Stimulated activated memory B cell treated with anti-CD40 and anti-IgM and Interleukin-4, amounts not matched to agents 10 μg/mL and 1 μg/mL and 100 μg/mL, for 72 hours (primary cell): ENCODE results near the gene CXorf58.

Source experiments
- ATAC-seq: fragments of 150-1000 bp; cut with Tn5 transposase; 2 replicates; pipeline ENCODE4 v1.10.0; 2021
- H3K27ac Mint-ChIP-seq: one replicate; pipeline ENCODE4 v1.8.0; 2022; ENCODE audit warnings: mild to moderate bottlenecking, mixed read lengths
- H3K27me3 Mint-ChIP-seq: one replicate; pipeline ENCODE4 v1.8.0; 2022; ENCODE audit warnings: mixed read lengths
- H3K36me3 Mint-ChIP-seq: one replicate; pipeline ENCODE4 v1.8.0; 2022; ENCODE audit warnings: mixed read lengths
- H3K4me1 Mint-ChIP-seq: one replicate; pipeline ENCODE4 v1.8.0; 2022; ENCODE audit warnings: mixed read lengths
- H3K4me3 Mint-ChIP-seq: one replicate; pipeline ENCODE4 v1.8.0; 2022; ENCODE audit warnings: mild to moderate bottlenecking, moderate library complexity, mixed read lengths
- H3K9me3 Mint-ChIP-seq: one replicate; pipeline ENCODE4 v1.8.0; 2022; ENCODE audit warnings: mixed read lengths

CXorf58 gene

GRCh38 chrX:23919706-23920320 is 12.0 kb downstream of the CXorf58 start:
- no peak for ATAC-seq
- Mint-ChIP-seq H3K4me1 (no peaks in the 10 kb centered on the region), H3K9me3 (no peaks in the 10 kb centered on the region), H3K27ac (no peak overlapping the region), H3K36me3 (no peaks in the 10 kb centered on the region), H3K4me3 (no peak overlapping the region), H3K27me3 (no peaks in the 10 kb centered on the region)

- no peaks in the 10 kb centered on the region for H3K27me3 Mint-ChIP-seq
- no peak for ATAC-seq
- H3K27ac Mint-ChIP-seq, result no peak overlapping the region
- H3K4me1 Mint-ChIP-seq, result peaks cover under 1% of the 10 kb centered on the region
- H3K4me3 Mint-ChIP-seq, result no peak overlapping the region
- no peaks in the 10 kb centered on the region for H3K36me3 Mint-ChIP-seq
- no peaks in the 10 kb centered on the region for H3K9me3 Mint-ChIP-seq
Observed at GRCh38 chrX:23926015-23926414, 18.2 kb downstream of the CXorf58 start.

- H3K27me3 Mint-ChIP-seq, result no peaks in the 10 kb centered on the region
- no peaks in the 10 kb centered on the region for H3K9me3 Mint-ChIP-seq
- no peaks in the 10 kb centered on the region for H3K36me3 Mint-ChIP-seq
- no peak for ATAC-seq
- H3K4me1 Mint-ChIP-seq, result peaks cover 4% of the 10 kb centered on the region
- no peak overlapping the region for H3K4me3 Mint-ChIP-seq
- no peak overlapping the region for H3K27ac Mint-ChIP-seq
Observed at GRCh38 chrX:23930894-23931604, 23.2 kb downstream of the CXorf58 start.

- H3K9me3 Mint-ChIP-seq, result no peaks in the 10 kb centered on the region
- no peaks in the 10 kb centered on the region for H3K36me3 Mint-ChIP-seq
- no peak for ATAC-seq
- H3K4me3 Mint-ChIP-seq, result no peak overlapping the region
- H3K27ac Mint-ChIP-seq, result no peak overlapping the region
- H3K4me1 Mint-ChIP-seq, result peaks cover 4% of the 10 kb centered on the region
- H3K27me3 Mint-ChIP-seq, result no peaks in the 10 kb centered on the region
Observed at GRCh38 chrX:23932046-23932445, 24.2 kb downstream of the CXorf58 start.

- Mint-ChIP-seq H3K4me3 (no peak overlapping the region), H3K27me3 (no peaks in the 10 kb centered on the region)
Observed at GRCh38 chrX:23935106-23935505, 27.3 kb downstream of the CXorf58 start.

GRCh38 chrX:23936180-23936579 is 28.4 kb downstream of the CXorf58 start:
- Mint-ChIP-seq H3K4me3 (no peak overlapping the region), H3K4me1 (peaks cover 2% of the 10 kb centered on the region), H3K9me3 (no peaks in the 10 kb centered on the region), H3K27me3 (no peaks in the 10 kb centered on the region), H3K36me3 (no peaks in the 10 kb centered on the region), H3K27ac (no peak overlapping the region)
- no peak for ATAC-seq

More at GRCh38 chrX:23935106-23935505, 27.3 kb downstream of the CXorf58 start:
- no peaks in the 10 kb centered on the region for H3K9me3 Mint-ChIP-seq
- ATAC-seq, result no peak
- no peak overlapping the region for H3K27ac Mint-ChIP-seq
- no peaks in the 10 kb centered on the region for H3K36me3 Mint-ChIP-seq
- H3K4me1 Mint-ChIP-seq, result peaks cover 4% of the 10 kb centered on the region

- no peak for ATAC-seq
- Mint-ChIP-seq H3K9me3 (no peaks in the 10 kb centered on the region), H3K4me3 (no peak overlapping the region), H3K4me1 (no peaks in the 10 kb centered on the region), H3K36me3 (no peaks in the 10 kb centered on the region), H3K27ac (no peak overlapping the region), H3K27me3 (no peaks in the 10 kb centered on the region)
Observed at GRCh38 chrX:23937100-23937499, 29.3 kb downstream of the CXorf58 start.

- H3K9me3 Mint-ChIP-seq, result no peaks in the 10 kb centered on the region
- H3K36me3 Mint-ChIP-seq, result no peaks in the 10 kb centered on the region
- no peaks in the 10 kb centered on the region for H3K4me1 Mint-ChIP-seq
- no peak for ATAC-seq
- no peak overlapping the region for H3K27ac Mint-ChIP-seq
- H3K4me3 Mint-ChIP-seq, result no peak overlapping the region
- no peaks in the 10 kb centered on the region for H3K27me3 Mint-ChIP-seq
Observed at GRCh38 chrX:23938690-23939089, 30.9 kb downstream of the CXorf58 start.

GRCh38 chrX:23939203-23939602 is 31.4 kb downstream of the CXorf58 start:
- H3K4me1 Mint-ChIP-seq, result no peaks in the 10 kb centered on the region

GRCh38 chrX:23944234-23944633 is 36.4 kb downstream of the CXorf58 start:
- Mint-ChIP-seq H3K9me3 (no peaks in the 10 kb centered on the region), H3K27ac (no peak overlapping the region), H3K36me3 (no peaks in the 10 kb centered on the region), H3K4me3 (no peak overlapping the region), H3K27me3 (no peaks in the 10 kb centered on the region), H3K4me1 (no peaks in the 10 kb centered on the region)
- ATAC-seq, result no peak

More at GRCh38 chrX:23939203-23939602, 31.4 kb downstream of the CXorf58 start:
- H3K36me3 Mint-ChIP-seq, result no peaks in the 10 kb centered on the region
- ATAC-seq, result no peak
- H3K9me3 Mint-ChIP-seq, result no peaks in the 10 kb centered on the region
- H3K27me3 Mint-ChIP-seq, result no peaks in the 10 kb centered on the region
- no peak overlapping the region for H3K4me3 Mint-ChIP-seq
- no peak overlapping the region for H3K27ac Mint-ChIP-seq

GRCh38 chrX:23945206-23945605 is 37.4 kb downstream of the CXorf58 start:
- no peak overlapping the region for H3K27ac Mint-ChIP-seq
- ATAC-seq, result no peak
- no peaks in the 10 kb centered on the region for H3K4me1 Mint-ChIP-seq
- no peak overlapping the region for H3K4me3 Mint-ChIP-seq
- no peaks in the 10 kb centered on the region for H3K9me3 Mint-ChIP-seq
- no peaks in the 10 kb centered on the region for H3K36me3 Mint-ChIP-seq
- no peaks in the 10 kb centered on the region for H3K27me3 Mint-ChIP-seq

- Mint-ChIP-seq H3K27me3 (no peaks in the 10 kb centered on the region), H3K36me3 (no peaks in the 10 kb centered on the region), H3K4me3 (no peak overlapping the region), H3K27ac (no peak overlapping the region), H3K4me1 (peaks cover 10% of the 10 kb centered on the region), H3K9me3 (no peaks in the 10 kb centered on the region)
- ATAC-seq, result no peak
Observed at GRCh38 chrX:23952391-23952790, 44.6 kb downstream of the CXorf58 start.

GRCh38 chrX:23952984-23953907 is 45.4 kb downstream of the CXorf58 start:
- peak overlapping the region; percentile 82 for H3K27ac Mint-ChIP-seq
- peak; percentile 83 for ATAC-seq
- H3K9me3 Mint-ChIP-seq, result no peaks in the 10 kb centered on the region
- no peaks in the 10 kb centered on the region for H3K36me3 Mint-ChIP-seq
- H3K4me3 Mint-ChIP-seq, result peak overlapping the region; percentile 56
- H3K27me3 Mint-ChIP-seq, result no peaks in the 10 kb centered on the region
- H3K4me1 Mint-ChIP-seq, result peaks cover 10% of the 10 kb centered on the region

- Mint-ChIP-seq H3K4me1 (peaks cover 10% of the 10 kb centered on the region), H3K9me3 (no peaks in the 10 kb centered on the region), H3K27me3 (no peaks in the 10 kb centered on the region), H3K27ac (no peak overlapping the region), H3K4me3 (no peak overlapping the region), H3K36me3 (no peaks in the 10 kb centered on the region)
- no peak for ATAC-seq
Observed at GRCh38 chrX:23953908-23954269, 46.1 kb downstream of the CXorf58 start.

GRCh38 chrX:23954396-23954795 is 46.6 kb downstream of the CXorf58 start:
- Mint-ChIP-seq H3K27ac (no peak overlapping the region), H3K36me3 (no peaks in the 10 kb centered on the region), H3K9me3 (no peaks in the 10 kb centered on the region), H3K4me1 (peaks cover 10% of the 10 kb centered on the region), H3K4me3 (no peak overlapping the region), H3K27me3 (no peaks in the 10 kb centered on the region)
- no peak for ATAC-seq
